K562 (cell line): Measurements from ENCODE around the gene PIK3R6.

Source experiments
- ATF2 ChIP-seq: sonication (generic); formaldehyde crosslinking; IDR thresholded peaks from 2 replicates; pipeline ENCODE4 v1.8.1; 2022; ENCODE audit warnings: missing genetic modification reagents
- EZH2 ChIP-seq: IDR thresholded peaks from 2 replicates; pipeline ENCODE4 v1.6.1; 2012; ENCODE audit warnings: low read depth, mild to moderate bottlenecking, inconsistent platforms, low read length, borderline replicate concordance
- GATAD2B ChIP-seq: fragments of 450-650 bp; IDR thresholded peaks from 2 replicates; pipeline ENCODE4 v1.6.1; 2017; ENCODE audit warnings: mild to moderate bottlenecking, borderline replicate concordance
- POLR2A ChIP-seq: fragments of 450-650 bp; conservative IDR thresholded peaks from 2 replicates; pipeline ENCODE4 v1.6.1; 2016
- STAT5A ChIP-seq: IDR thresholded peaks from 2 replicates; pipeline ENCODE4 v1.6.1; 2012; ENCODE audit warnings: low read length, inconsistent platforms, borderline replicate concordance

GRCh38 chr17:8821446-8822105, 45.9 kb downstream of the PIK3R6 start:
- no peak for TF ChIP-seq POLR2A
- no peak for TF ChIP-seq EZH2
- TF ChIP-seq GATAD2B: no peak
- no peak for TF ChIP-seq ATF2
- no peak for TF ChIP-seq STAT5A
